Activated CD4-positive, alpha-beta T cell treated with anti-CD3 and anti-CD28 coated beads for 36 hours (primary cell): ENCODE measurements around the gene BIRC6. TPM values are rescaled to one million over a fixed set of nuclear protein-coding genes. Genes with fewer than 3 reads are reported as not detected.

Experiments
- ATAC-seq: fragments of 200-7000 bp; cut with Tn5 transposase; one replicate; pipeline ENCODE4 v1.10.0; 2021; ENCODE audit warnings: mild to moderate bottlenecking, moderate library complexity
- CTCF ChIA-PET: fragments of 350-600 bp; sonication (Branson Sonifier 250); formaldehyde crosslinking; loops from one replicate; lab custom pipeline; 2021; ENCODE audit warnings: antibody characterized with exemption; lab: Charles Lee
- POLR2A ChIA-PET: fragments of 350-600 bp; sonication (Branson Sonifier 250); formaldehyde crosslinking; loops from one replicate; lab custom pipeline; 2021; ENCODE audit warnings: antibody characterized with exemption, inconsistent platforms; lab: Charles Lee
- DNase-seq: peaks from one replicate; pipeline ENCODE4 v3.0.0-alpha.2; 2020
- H3K27ac Mint-ChIP-seq: one replicate; pipeline ENCODE4 v1.8.0; 2021; ENCODE audit warnings: mixed read lengths
- H3K27me3 Mint-ChIP-seq: one replicate; pipeline ENCODE4 v1.8.0; 2021; ENCODE audit warnings: mixed read lengths
- H3K36me3 Mint-ChIP-seq: one replicate; pipeline ENCODE4 v1.8.0; 2021; ENCODE audit warnings: low read depth, mixed read lengths
- H3K4me1 Mint-ChIP-seq: one replicate; pipeline ENCODE4 v1.8.0; 2021; ENCODE audit warnings: mixed read lengths
- H3K4me3 Mint-ChIP-seq: one replicate; pipeline ENCODE4 v1.8.0; 2021; ENCODE audit warnings: mild to moderate bottlenecking, moderate library complexity, mixed read lengths
- H3K9me3 Mint-ChIP-seq: one replicate; pipeline ENCODE4 v1.8.0; 2021; ENCODE audit warnings: low read depth, mixed read lengths
- intact Hi-C, 2 experiments: fragments of 100-400 bp; cut with DNase I in 1 of 2; cut with micrococcal nuclease in 1 of 2; formaldehyde crosslinking; loops; one replicate each; pipeline versions ENCODE4 v1.14.2 to v1.15.1; 2022 to 2024; cut with DNase I, micrococcal nuclease
- total RNA-seq, 2 experiments: library from RNA; stranded (reverse); gene quantifications; one replicate each; pipeline ENCODE4 v1.2.3, GENCODE V29; 2021

The BIRC6 gene
- total RNA-seq, 2 experiments from 2014 or later: 66.1 to 70.1 TPM

GRCh38 chr2:32479993-32480392 is 123.2 kb downstream of the BIRC6 start:
- no peak overlapping the region for H3K27ac Mint-ChIP-seq
- H3K4me3 Mint-ChIP-seq: no peak overlapping the region
- ATAC-seq (no peak), DNase-seq (no peak)
- ChIA-PET POLR2A (no interaction called here), CTCF (interaction anchor here (0.7 to 1.5 kb wide), 2 partner anchors 13 to 1112 kb away, joined by 3 to 4 read pairs; no protein-coding TSS in a partner anchor)
- H3K4me1 Mint-ChIP-seq: peaks cover 3% of the 10 kb centered on the region
- H3K9me3 Mint-ChIP-seq: no peaks in the 10 kb centered on the region
- peaks cover 44% of the 10 kb centered on the region for H3K36me3 Mint-ChIP-seq
- H3K27me3 Mint-ChIP-seq: no peaks in the 10 kb centered on the region
- intact Hi-C loops: no loop called here

- Mint-ChIP-seq H3K36me3 (peaks cover 46% of the 10 kb centered on the region), H3K4me3 (no peak overlapping the region), H3K27me3 (no peaks in the 10 kb centered on the region), H3K4me1 (peaks cover 4% of the 10 kb centered on the region), H3K27ac (no peak overlapping the region), H3K9me3 (no peaks in the 10 kb centered on the region)
- ChIA-PET POLR2A (interaction anchor here (0.6 kb wide), 1 partner anchor 1065 kb away, joined by 7 read pairs; no protein-coding TSS in a partner anchor), CTCF (no interaction called here)
- intact Hi-C loops: no loop called here
- no peak for DNase-seq
- no peak for ATAC-seq
Observed at GRCh38 chr2:32482471-32482870, 125.6 kb downstream of the BIRC6 start.

DNA sequence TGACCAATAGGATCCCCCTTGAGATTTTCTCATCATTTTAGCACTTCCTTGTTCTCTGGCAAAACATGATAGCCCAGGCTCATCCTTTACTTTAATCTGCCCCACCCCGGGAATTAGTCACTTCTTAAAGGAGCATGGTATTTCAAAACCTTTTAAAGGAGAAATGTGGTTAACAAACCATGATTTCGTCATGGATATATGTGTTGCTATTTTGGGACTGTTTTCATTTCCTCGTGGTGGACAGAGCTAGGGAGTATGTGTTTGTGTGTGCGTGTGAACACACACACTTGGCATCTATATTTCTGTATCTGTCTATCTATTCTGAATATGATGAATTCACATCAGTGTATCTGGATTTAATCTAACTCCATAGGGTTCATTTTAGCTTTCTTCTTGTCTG is 128.1 kb downstream of the BIRC6 start:
- DNase-seq (no peak), ATAC-seq (no peak)
- CTCF ChIA-PET: no interaction called here
- Mint-ChIP-seq H3K36me3 (peaks cover 43% of the 10 kb centered on the region), H3K27me3 (no peaks in the 10 kb centered on the region), H3K27ac (no peak overlapping the region), H3K9me3 (no peaks in the 10 kb centered on the region), H3K4me3 (no peak overlapping the region), H3K4me1 (peaks cover 4% of the 10 kb centered on the region)
- intact Hi-C loops: no loop called here
- POLR2A ChIA-PET: no interaction called here

GRCh38 chr2:32485399-32485798 is 128.6 kb downstream of the BIRC6 start:
- H3K36me3 Mint-ChIP-seq: peaks cover 40% of the 10 kb centered on the region

DNA sequence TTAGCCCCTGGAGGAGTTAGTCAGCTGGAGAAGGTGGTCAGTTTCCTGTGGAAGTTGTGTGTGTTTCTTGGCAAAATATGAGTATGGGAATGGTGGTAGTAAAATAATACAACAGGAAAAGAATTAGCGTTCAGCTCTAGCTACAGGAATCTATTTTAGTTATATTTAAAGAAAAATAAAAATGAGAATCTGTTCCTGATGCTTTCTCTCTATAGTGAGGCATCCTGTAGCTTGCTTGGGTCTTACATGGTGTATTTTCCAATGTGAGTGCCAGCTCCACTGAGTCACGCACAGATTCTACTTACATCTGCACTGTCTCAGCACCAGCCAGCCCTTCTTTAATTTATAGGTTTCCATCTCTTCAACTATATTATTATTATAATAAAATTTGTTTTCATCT is 132.2 kb downstream of the BIRC6 start:
- H3K36me3 Mint-ChIP-seq: peaks cover 22% of the 10 kb centered on the region
- no peak overlapping the region for H3K27ac Mint-ChIP-seq
- H3K4me3 Mint-ChIP-seq: no peak overlapping the region
- POLR2A ChIA-PET: no interaction called here
- peaks cover 4% of the 10 kb centered on the region for H3K4me1 Mint-ChIP-seq
- H3K9me3 Mint-ChIP-seq: no peaks in the 10 kb centered on the region
- no peak for ATAC-seq
- CTCF ChIA-PET: no interaction called here
- intact Hi-C loops: no loop called here
- H3K27me3 Mint-ChIP-seq: no peaks in the 10 kb centered on the region
- no peak for DNase-seq

More at GRCh38 chr2:32485399-32485798, 128.6 kb downstream of the BIRC6 start:
- Mint-ChIP-seq H3K4me3 (no peak overlapping the region), H3K27ac (no peak overlapping the region), H3K4me1 (peaks cover 4% of the 10 kb centered on the region), H3K9me3 (no peaks in the 10 kb centered on the region), H3K27me3 (no peaks in the 10 kb centered on the region)
- ChIA-PET POLR2A (no interaction called here), CTCF (no interaction called here)
- DNase-seq (no peak), ATAC-seq (no peak)
- intact Hi-C loops: no loop called here

- Mint-ChIP-seq H3K36me3 (peaks cover 9% of the 10 kb centered on the region), H3K27ac (no peak overlapping the region), H3K4me1 (no peaks in the 10 kb centered on the region), H3K27me3 (no peaks in the 10 kb centered on the region), H3K9me3 (no peaks in the 10 kb centered on the region), H3K4me3 (no peak overlapping the region)
- intact Hi-C loops: no loop called here
- DNase-seq (no peak), ATAC-seq (no peak)
- POLR2A ChIA-PET: no interaction called here
- CTCF ChIA-PET: interaction anchor here (0.8 to 1.2 kb wide), 2 partner anchors 21 to 148 kb away, joined by 3 to 4 read pairs; no protein-coding TSS in a partner anchor
Observed at GRCh38 chr2:32491346-32491745, 134.5 kb downstream of the BIRC6 start.

- no peak for ATAC-seq
- no peaks in the 10 kb centered on the region for H3K27me3 Mint-ChIP-seq
- no peak overlapping the region for H3K4me3 Mint-ChIP-seq
- intact Hi-C loops: no loop called here
- DNase-seq: no peak
- POLR2A ChIA-PET: no interaction called here
- CTCF ChIA-PET: no interaction called here
- no peak overlapping the region for H3K27ac Mint-ChIP-seq
- peaks cover 22% of the 10 kb centered on the region for H3K36me3 Mint-ChIP-seq
- no peaks in the 10 kb centered on the region for H3K9me3 Mint-ChIP-seq
- H3K4me1 Mint-ChIP-seq: no peaks in the 10 kb centered on the region
Observed at GRCh38 chr2:32495139-32495538, 138.3 kb downstream of the BIRC6 start.

- Mint-ChIP-seq H3K9me3 (no peaks in the 10 kb centered on the region), H3K4me3 (no peak overlapping the region), H3K36me3 (peaks cover 24% of the 10 kb centered on the region), H3K27me3 (no peaks in the 10 kb centered on the region), H3K4me1 (no peaks in the 10 kb centered on the region), H3K27ac (peak overlapping the region; percentile 13)
- intact Hi-C loops: no loop called here
- DNase-seq (no peak), ATAC-seq (no peak)
- ChIA-PET POLR2A (no interaction called here), CTCF (no interaction called here)
Observed at GRCh38 chr2:32496662-32497061, 139.8 kb downstream of the BIRC6 start.

DNA sequence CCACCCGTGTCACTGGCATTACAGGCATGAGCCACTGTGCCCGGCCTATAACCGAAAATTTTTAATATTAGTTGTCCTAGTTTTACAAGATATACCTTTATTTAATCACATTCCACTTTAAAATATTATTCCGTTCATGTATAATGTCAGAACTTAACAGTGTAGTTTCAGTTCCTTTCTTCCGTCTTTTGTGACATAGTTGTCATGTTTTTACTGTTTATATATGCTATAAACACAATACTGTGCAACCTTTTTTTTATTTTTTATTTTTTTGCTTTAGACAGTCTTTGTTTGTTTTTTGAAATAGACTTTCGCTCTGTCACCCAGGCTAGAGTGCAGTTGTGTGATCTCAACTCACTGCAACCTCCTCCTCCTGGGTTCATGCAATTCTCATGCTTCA is 141.5 kb downstream of the BIRC6 start:
- ATAC-seq (no peak), DNase-seq (no peak)
- ChIA-PET CTCF (no interaction called here), POLR2A (no interaction called here)
- H3K27me3 Mint-ChIP-seq: no peaks in the 10 kb centered on the region
- no peak overlapping the region for H3K4me3 Mint-ChIP-seq
- no peaks in the 10 kb centered on the region for H3K4me1 Mint-ChIP-seq
- peaks cover 33% of the 10 kb centered on the region for H3K36me3 Mint-ChIP-seq
- no peak overlapping the region for H3K27ac Mint-ChIP-seq
- H3K9me3 Mint-ChIP-seq: no peaks in the 10 kb centered on the region
- intact Hi-C loops: no loop called here

GRCh38 chr2:32502941-32503340 is 146.1 kb downstream of the BIRC6 start:
- POLR2A ChIA-PET: no interaction called here

DNA sequence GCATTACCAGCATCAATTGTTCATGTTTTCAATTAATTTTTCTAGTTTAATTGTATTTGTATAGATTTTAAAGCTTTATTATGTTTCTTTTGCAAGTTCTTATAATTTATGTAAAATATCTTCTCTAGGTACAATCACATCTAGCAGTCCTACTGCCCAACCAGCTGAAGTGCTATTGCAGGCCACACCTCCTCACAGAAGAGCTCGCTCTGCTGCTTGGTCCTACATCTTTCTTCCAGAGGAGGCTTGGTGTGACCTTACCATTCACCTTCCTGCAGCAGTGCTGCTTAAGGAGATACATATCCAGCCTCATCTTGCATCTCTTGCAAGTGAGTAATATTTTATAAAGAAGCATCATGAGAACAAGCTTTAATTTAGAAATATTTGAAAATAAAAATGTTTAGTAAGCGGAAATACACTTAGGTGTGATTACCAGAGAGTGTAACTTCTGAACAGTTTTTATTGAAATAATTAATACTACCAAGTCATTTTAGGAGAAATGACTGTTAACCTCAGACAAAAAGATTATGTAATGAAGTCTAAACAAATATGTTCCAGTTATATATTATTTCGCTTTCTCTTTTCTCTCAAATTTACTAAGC is 148.2 kb downstream of the BIRC6 start:
- H3K36me3 Mint-ChIP-seq: peaks cover 30% of the 10 kb centered on the region
- DNase-seq (no peak), ATAC-seq (no peak)
- no peaks in the 10 kb centered on the region for H3K4me1 Mint-ChIP-seq
- ChIA-PET POLR2A (no interaction called here), CTCF (interaction anchor here (1.2 kb wide), 1 partner anchor 24 kb away, joined by 3 read pairs; no protein-coding TSS in a partner anchor)
- intact Hi-C loops: no loop called here
- no peak overlapping the region for H3K4me3 Mint-ChIP-seq
- H3K9me3 Mint-ChIP-seq: no peaks in the 10 kb centered on the region
- no peaks in the 10 kb centered on the region for H3K27me3 Mint-ChIP-seq
- H3K27ac Mint-ChIP-seq: no peak overlapping the region

More at GRCh38 chr2:32502941-32503340, 146.1 kb downstream of the BIRC6 start:
- no peaks in the 10 kb centered on the region for H3K4me1 Mint-ChIP-seq
- DNase-seq (no peak), ATAC-seq (no peak)
- no peaks in the 10 kb centered on the region for H3K27me3 Mint-ChIP-seq
- no peaks in the 10 kb centered on the region for H3K9me3 Mint-ChIP-seq
- CTCF ChIA-PET: interaction anchor here (0.5 to 1.2 kb wide), 2 partner anchors 9 to 10 kb away, joined by 3 to 4 read pairs; no protein-coding TSS in a partner anchor
- no peak overlapping the region for H3K4me3 Mint-ChIP-seq
- H3K27ac Mint-ChIP-seq: peak overlapping the region; percentile 6
- intact Hi-C loops: no loop called here
- H3K36me3 Mint-ChIP-seq: peaks cover 36% of the 10 kb centered on the region

- H3K36me3 Mint-ChIP-seq: peaks cover 35% of the 10 kb centered on the region
- H3K27me3 Mint-ChIP-seq: no peaks in the 10 kb centered on the region
- POLR2A ChIA-PET: no interaction called here
- CTCF ChIA-PET: interaction anchor here (1.0 kb wide), 2 partner anchors 8 to 17 kb away, joined by 3 read pairs; no protein-coding TSS in a partner anchor
- no peak overlapping the region for H3K4me3 Mint-ChIP-seq
- no peaks in the 10 kb centered on the region for H3K9me3 Mint-ChIP-seq
- H3K4me1 Mint-ChIP-seq: no peaks in the 10 kb centered on the region
- intact Hi-C loops: no loop called here
- DNase-seq (no peak), ATAC-seq (no peak)
- no peak overlapping the region for H3K27ac Mint-ChIP-seq
Observed at GRCh38 chr2:32506446-32506845, 149.6 kb downstream of the BIRC6 start.
